GM21576 (cell line): ENCODE data around the gene CUTA.

ENCODE experiments used
- ATAC-seq: cut with Tn5 transposase; IDR thresholded peaks from one replicate; pipeline ENCODE4 v1.9.1; 2021; ENCODE audit warnings: mild to moderate bottlenecking, moderate library complexity; ENCODE audit not compliant: unreplicated experiment

CUTA gene

DNA sequence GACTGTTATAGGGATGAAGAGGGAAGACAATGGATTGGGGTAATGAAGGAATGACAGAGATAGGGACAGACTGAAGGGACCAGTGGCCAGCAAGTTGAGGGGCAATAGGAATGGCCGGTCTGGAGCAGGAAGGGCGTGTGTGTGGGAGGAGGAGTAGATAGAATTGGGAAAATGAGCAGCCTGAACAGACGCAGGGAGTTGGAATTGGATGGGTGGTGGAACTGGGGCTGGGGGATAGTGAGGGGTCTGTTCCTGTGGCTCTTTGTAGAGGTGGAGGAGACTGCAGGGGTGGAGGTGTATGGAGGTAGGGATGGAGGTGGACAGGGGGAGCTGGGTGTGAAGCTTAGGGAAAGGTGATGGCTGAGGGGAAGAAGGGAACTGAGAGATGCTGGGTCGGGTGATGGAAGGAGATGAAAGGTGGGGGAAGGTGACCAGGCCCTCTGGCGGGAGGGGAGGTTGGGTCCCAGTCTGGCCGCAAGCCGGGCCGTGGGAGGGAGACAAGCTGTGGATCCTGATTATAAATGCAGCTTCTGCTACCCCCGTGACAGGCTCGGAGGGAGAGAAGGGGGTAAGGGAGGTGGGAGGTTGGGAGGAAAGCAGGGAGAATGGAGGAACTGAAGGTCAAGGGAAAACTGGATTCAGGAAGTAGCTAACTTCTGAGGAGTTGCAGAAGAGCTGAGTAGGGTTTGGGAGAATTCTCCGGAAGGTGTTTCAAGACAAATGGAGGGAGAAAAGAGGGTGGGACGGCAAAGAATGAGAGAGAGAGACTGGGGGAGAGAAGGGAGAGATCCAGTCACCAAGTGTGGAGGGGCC, 7.2 kb upstream of the CUTA start:
- no peak for ATAC-seq

- no peak for ATAC-seq
Measured at GRCh38 chr6:33423777-33424176, 5.9 kb upstream of the CUTA start.

GRCh38 chr6:33421344-33421643, 3.4 kb upstream of the CUTA start:
- ATAC-seq = no peak

GRCh38 chr6:33420491-33421343, 2.8 kb upstream of the CUTA start:
- ATAC-seq = no peak

- ATAC-seq = no peak
Measured at GRCh38 chr6:33419580-33420490, 1.9 kb upstream of the CUTA start, which contains the start of gene SYNGAP1. Gene SYNGAP1 (plus strand): TSS chr6:33420065. CDS start chr6:33420265, 200 bp downstream.

DNA sequence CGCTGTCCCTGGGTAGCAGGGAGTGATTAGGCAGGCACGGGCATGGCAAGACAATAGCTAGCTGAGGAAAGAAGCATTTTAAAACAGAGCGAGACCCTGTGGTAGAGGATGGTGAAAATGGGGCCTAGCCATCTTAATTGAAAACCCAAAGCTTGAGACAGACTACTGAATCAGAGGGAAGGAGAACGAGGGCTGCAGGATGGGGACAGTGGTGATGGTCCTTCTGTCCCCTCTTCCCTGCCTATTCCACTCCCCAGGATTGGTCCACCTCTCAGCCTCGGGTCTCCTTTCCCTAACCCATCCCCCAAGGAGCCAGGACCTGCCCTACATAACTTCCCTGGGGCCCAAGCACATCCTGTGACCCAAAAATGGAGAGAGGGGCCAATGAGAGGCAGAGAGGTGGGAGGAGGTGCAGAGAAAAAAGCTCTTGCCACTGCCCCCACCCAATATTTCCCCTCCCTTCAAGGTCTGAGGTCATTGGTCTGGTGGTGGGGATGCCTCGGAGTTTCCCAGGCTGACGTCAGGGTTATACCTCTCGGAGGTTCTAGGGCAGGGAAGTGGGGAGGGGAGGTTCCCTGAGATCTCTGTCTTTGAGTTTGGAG, 884 bp upstream of the CUTA start:
- ATAC-seq = no peak

GRCh38 chr6:33417128-33417902, 592 bp downstream of the CUTA start:
- ATAC-seq = no peak

DNA sequence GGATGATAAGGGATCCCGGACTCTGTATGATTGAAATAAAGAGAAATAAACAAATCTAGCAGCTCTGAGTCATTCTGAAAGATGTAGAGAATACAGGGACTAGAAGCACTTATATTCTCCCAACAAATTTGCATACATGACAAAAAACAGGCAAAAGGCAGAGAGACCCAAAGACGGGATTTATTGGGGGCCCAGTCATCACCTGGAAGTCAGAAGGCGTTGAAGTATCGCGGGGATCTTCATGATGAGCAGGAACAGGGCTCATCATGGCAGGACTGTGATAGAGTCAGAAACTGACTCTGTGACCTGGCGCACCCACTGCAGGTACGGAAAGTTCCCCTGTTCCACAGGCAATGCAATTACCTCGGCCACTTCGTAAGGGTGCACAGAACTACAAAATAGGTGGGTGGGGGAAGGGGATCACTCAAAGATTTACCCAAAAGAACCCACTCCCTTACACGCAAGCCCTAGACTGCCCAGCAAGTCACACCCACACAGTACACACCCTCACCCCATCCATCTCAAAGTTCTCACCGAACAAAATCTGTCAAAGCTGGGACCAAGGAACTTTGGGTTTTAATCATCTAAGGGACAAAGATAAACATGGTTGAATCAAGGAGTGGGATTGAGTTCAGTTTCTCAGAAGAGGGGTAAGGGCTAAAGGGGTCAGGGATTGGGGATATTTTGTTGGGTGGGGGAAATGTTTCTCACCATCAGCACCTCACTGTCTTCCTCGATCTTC, 1.4 kb downstream of the CUTA start:
- no peak for ATAC-seq

- no peak for ATAC-seq
Measured at GRCh38 chr6:33415831-33416230, 2.1 kb downstream of the CUTA start.

- no peak for ATAC-seq
Measured at GRCh38 chr6:33414592-33415271, 3.2 kb downstream of the CUTA start.

DNA sequence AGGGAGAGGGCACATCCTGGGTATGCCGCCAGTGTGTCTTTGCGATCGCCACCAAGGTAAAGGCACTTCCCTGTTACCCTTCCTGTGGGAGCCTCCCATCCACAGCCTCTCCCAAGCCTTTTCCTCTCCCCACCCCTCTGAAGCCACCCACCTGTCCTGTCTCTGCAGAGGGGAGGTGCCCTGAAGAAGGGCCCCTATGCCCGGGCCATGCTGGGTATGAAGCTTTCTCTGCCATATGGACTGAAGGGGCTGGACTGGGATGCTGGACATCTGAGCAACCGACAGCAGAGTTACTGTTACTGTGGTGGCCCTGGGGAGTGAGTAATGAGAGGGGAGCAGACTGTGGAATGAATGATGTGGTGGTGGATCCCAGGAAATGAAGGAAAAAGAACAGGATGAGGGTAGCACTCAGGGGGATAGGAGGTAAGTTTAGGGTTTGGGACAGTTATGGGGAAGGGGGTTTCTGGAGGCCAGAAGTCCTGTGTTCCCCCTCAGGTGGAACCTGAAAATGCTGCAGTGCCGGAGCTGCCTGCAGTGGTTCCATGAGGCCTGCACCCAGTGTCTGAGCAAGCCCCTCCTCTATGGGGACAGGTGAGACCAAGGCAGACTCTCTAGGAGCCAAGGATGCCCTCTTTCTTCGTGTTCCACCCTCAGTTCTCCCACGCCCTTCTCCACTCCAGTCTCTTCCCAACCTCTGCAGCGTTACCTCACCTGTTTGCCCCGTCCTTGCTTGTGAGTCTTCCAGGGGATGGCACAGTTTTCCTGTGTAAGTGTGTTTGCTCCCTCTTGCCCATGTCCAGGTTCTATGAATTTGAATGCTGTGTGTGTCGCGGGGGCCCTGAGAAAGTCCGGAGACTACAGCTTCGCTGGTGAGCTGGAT, 4.4 kb downstream of the CUTA start:
- ATAC-seq = no peak

GRCh38 chr6:33412140-33413009, 5.5 kb downstream of the CUTA start:
- no peak for ATAC-seq

DNA sequence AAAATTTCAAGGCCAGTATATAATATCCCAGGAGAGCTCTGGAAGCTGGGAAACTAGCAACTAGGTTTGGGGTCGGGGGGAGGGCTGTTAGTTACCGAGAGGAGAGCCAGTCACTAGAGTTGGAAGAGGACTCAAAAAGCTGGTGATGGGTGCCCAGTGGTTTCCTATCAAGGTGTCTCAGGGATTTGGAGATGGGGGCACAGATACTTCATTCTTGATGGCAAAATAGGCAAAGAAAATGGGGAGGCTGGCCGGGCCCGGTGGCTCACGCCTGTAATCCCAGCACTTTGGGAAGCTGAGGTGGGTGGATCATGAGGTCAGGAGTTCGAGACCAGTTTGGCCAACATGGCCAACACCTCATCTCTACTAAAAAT, 6.3 kb downstream of the CUTA start:
- ATAC-seq = no peak

- ATAC-seq = peak; percentile 4
Measured at GRCh38 chr6:33410711-33411631, 6.9 kb downstream of the CUTA start, which contains the start of gene PHF1. Gene PHF1 (plus strand): TSS chr6:33411014. CDS start chr6:33412264, 1,250 bp downstream.

DNA sequence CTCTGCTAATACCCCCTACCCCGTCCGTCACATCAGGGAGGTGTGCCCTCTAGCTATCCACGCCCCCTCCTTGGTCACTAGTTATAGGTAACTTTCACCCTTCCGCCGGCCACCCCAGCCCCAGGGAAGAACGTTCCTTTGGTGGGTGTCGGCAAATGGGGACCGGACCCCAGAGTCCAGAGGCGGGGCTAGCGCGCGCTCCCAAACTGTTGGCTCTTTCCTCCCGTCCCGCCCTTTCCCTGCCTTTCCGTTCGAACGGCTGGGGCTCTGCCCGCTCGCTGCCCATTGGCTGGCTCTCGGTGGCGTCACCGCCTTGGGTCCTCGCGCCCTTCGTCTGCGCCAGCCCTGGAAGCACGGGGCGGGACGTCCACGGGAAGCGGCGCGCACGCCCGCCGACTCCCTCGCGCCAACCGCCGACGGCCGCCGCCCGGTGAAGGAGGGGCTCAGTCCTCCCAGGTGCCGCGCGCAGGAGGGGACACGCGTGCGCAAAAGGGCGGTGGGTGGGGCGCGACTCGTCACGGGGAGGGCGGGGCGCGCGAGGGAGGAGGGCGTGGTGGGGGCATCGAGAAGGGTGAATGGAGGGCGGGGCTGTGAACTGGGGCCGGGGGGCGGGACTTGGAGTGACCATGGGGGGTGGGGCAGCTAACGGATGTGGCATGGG, 7.7 kb downstream of the CUTA start:
- ATAC-seq = peak; percentile 79
